Body of pancreas (tissue), 4 donors: ENCODE results near the gene CLEC3A.

Experiments used
- CTCF ChIP-seq, 7 experiments: fragments of 450-650 bp in 4 of 7; fragments of 200-600 bp in 3 of 7; sonication (generic) in 3 of 7; IDR thresholded peaks; one replicate each; pipeline ENCODE4 v1.5.1; 2016 to 2019; ENCODE audit warnings: antibody characterized with exemption in 7 of 7
- POLR2A ChIP-seq, 3 donors: fragments of 450-650 bp; IDR thresholded peaks; one replicate each; pipeline ENCODE4 v1.6.1; 2016; ENCODE audit warnings: antibody characterized with exemption in 3 of 3, mild to moderate bottlenecking in 2 of 3

GRCh38 chr16:77987810-77988209 lies 34.5 kb upstream of the CLEC3A start:
- no peak for TF ChIP-seq POLR2A (IDR thresholded peaks at IDR 0.05)
- no peak for TF ChIP-seq CTCF (IDR thresholded peaks at IDR 0.05)
